HFF-Myc (cell line): ENCODE results near the gene ANKRD13D.

Source experiments
- DNase-seq: peaks from one replicate; pipeline ENCODE4 v3.0.0-alpha.2; 2011; ENCODE audit warnings: low read depth; ENCODE audit errors: extremely low read depth
- H3K4me3 ChIP-seq: replicated peaks from 2 replicates; pipeline ENCODE4 v1.5.1; 2011; ENCODE audit warnings: low read depth, mild to moderate bottlenecking, control low read depth, low read length
- TF ChIP-seq, protein P1 (sequence below): IDR thresholded peaks from 2 replicates; pipeline ENCODE4 v1.5.1; 2012; ENCODE audit warnings: mild to moderate bottlenecking, low read depth, low read length, control low read depth; ENCODE audit errors: missing control alignments

ANKRD13D gene

DNA sequence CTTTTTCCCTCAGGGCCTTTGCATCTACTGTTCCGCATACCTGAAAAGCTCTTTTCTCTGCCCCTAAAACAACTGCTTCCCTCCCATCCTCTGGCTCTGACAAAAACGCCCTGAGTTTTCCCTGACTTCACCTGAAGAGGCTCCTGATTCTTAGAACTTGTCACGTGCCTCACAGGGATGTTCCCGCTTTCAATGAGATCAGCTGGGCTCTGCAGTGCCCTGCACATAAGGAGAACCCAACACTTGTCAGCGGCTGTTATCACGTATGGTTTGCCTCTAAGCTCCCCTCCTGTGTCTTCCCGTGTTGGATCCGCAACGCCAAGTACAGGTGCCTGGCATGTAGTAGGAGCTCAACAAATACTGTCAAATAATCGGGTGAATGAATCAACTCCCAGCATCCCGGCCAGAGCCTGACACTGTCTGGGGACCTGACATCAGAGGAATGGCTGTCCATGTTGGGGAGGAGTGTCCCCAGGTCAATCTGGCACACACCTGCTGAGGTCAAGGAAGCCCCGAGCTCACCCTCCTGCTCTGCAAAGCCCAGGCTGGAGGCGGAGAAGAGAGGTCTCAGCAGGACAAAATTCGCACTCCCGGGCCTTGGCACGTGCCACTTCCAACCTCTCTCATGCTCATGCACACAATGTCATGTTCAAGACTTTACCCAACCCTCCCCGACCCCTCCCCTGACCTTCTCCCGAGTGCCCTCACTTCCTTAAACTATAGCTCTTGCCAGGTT is 27.0 kb upstream of the ANKRD13D start:
- DNase-seq: no peak
- no peak overlapping the region for H3K4me3 ChIP-seq
- TF ChIP-seq, protein P1, sequence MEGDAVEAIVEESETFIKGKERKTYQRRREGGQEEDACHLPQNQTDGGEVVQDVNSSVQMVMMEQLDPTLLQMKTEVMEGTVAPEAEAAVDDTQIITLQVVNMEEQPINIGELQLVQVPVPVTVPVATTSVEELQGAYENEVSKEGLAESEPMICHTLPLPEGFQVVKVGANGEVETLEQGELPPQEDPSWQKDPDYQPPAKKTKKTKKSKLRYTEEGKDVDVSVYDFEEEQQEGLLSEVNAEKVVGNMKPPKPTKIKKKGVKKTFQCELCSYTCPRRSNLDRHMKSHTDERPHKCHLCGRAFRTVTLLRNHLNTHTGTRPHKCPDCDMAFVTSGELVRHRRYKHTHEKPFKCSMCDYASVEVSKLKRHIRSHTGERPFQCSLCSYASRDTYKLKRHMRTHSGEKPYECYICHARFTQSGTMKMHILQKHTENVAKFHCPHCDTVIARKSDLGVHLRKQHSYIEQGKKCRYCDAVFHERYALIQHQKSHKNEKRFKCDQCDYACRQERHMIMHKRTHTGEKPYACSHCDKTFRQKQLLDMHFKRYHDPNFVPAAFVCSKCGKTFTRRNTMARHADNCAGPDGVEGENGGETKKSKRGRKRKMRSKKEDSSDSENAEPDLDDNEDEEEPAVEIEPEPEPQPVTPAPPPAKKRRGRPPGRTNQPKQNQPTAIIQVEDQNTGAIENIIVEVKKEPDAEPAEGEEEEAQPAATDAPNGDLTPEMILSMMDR: no peak

GRCh38 chr11:67262731-67263675 is 26.1 kb upstream of the ANKRD13D start:
- no peak overlapping the region for H3K4me3 ChIP-seq

DNA sequence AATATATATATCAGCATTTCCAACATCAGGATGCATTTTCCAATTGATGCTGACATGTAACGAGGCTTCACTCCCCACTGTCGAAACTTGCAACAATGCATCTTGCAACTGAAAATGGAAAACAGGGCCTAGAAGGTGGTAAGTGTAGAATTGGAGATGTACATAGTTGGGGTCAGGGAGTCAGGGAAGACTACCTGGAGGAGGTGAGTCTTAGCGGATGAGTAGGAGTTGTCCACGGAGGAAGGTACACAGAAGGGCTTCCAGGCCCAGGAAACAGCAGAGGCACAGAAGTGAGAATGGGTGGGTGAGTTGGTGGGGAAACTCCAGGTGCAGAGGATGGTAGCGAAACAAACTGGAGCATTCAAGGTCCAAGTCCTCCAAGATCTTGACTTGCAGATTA is 24.8 kb upstream of the ANKRD13D start:
- H3K4me3 ChIP-seq: no peak overlapping the region
- DNase-seq: no peak
- TF ChIP-seq, protein P1: no peak

More at GRCh38 chr11:67262731-67263675, 26.1 kb upstream of the ANKRD13D start:
- DNase-seq: no peak
- TF ChIP-seq, protein P1: peak; percentile 89

DNA sequence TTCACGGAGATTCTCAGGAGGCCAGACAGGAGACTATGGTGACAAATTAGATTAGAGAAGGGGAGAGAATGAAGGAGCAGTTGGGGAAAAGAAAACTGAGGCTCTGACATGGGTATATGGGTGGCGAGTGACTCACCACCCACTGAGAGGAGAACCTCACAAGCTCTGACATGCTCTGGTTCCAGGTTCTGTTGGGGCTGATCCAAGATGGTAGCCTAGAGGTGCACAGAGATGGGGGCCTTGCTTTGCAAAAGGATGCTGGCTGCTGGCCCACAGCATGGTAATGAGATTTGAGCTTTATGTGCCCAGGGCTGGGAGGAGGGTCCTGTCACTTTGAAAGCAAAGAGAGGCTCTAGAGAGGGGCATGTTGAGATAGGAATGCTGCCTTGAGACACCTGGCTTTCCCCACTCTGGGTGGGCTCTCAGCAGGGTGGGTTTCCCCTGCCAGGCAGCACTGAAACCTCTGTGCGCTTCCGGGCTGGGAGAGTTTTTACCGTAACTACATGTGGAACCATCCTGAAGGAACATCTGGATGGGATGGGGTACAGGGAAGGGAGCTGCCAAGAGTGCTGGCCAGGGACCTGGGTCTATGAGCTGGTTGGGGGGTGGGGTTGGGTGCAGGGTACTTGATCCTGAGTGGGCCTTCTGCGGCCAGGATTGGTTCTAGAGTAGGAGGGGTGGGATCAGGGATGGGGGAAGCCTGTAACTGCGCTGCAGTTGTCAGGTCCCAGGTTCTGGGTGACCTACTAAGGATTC is 24.0 kb upstream of the ANKRD13D start:
- DNase-seq: no peak
- TF ChIP-seq, protein P1: no peak
- no peak overlapping the region for H3K4me3 ChIP-seq

- TF ChIP-seq, protein P1: peak; percentile 60
- peak overlapping the region; percentile 29; the same call in 1 of the 2 replicates for H3K4me3 ChIP-seq
- DNase-seq: no peak
Observed at GRCh38 chr11:67265633-67266448, 23.3 kb upstream of the ANKRD13D start.
